Stimulated activated CD8-positive, alpha-beta memory T cell treated with anti-CD3 and anti-CD28 coated beads, Interleukin-15, amount 100 ng/mL, for 1 hour (primary cell): ENCODE measurements around the gene ST3GAL2.

Experiments used
- DNase-seq: peaks from one replicate; pipeline ENCODE4 v3.0.0-alpha.2; 2020; ENCODE audit warnings: low read depth

ST3GAL2 gene

DNA sequence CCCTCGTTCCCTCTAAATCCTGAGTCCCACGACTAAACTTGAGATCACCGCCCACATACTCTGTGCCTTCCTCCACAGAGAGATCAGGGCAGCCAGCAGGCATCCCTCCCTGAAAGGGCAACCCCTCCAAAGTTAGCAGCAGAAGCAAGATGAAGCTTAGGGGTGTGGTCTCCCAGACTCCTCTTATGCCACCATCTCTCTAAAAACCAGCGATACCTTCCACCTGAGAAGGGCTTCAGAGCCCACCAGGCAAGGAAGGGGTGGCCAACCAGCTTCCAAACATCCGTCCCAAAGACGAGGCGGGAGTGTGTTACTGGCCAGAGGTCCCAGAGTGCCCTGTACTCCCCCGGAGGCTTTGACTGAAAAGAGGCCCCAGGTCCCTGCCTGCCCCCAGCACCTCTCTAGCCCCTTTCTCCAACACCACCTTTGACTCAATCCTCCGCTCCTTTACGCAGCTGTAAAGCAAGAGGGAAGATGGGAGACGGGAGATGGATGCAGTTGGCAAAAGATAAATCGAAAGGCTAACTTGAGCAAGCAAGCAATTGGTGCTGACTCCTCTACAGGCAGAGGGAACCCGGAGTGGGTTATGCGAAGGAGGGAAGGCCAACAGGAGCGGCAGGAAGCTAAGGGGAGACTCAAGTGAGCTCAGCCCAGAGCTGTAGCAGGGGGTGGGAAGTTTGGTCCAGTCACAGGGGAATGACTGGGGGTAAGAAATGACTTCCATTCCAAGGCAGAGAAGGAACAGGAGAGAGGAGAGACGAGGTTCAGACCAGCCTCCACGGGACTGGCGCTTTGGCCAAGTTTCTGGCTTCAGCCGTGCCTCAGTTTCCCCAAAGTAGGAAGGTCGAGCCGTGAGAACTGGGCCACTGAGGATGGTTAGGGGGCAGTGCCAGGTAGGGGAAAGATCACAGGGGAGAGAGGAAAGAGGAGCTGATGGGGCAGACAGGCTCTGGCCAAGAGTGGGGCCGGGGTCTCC is 1.0 kb downstream of the ST3GAL2 start:
- DNase-seq: no peak

DNA sequence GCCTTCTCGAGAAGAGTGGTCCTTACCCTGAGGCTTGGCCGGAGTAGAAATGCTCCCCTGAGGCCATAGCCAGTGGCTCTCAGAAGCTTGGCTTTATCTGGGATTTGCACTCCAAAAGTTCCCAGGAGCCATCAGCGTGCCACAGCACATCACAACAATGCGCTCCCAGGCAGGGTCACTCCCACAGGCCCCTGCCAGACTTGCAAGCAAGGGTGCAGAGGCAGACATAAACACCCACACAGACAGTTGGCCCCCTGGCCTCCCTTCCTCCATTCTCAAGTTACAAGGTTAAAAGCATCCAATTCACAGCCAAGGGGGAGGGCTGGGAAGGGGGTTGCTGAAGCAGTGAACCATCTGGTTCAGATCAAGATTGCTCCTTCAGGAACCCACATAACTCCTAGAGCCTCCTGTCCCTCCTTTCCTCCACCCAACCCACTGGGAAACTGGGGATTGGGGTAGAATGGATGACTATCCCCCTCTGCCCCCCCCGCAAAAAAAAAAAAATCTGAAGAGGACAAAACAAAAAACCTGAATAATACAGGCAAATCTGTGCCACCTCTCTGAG is 1.8 kb downstream of the ST3GAL2 start:
- no peak for DNase-seq

DNA sequence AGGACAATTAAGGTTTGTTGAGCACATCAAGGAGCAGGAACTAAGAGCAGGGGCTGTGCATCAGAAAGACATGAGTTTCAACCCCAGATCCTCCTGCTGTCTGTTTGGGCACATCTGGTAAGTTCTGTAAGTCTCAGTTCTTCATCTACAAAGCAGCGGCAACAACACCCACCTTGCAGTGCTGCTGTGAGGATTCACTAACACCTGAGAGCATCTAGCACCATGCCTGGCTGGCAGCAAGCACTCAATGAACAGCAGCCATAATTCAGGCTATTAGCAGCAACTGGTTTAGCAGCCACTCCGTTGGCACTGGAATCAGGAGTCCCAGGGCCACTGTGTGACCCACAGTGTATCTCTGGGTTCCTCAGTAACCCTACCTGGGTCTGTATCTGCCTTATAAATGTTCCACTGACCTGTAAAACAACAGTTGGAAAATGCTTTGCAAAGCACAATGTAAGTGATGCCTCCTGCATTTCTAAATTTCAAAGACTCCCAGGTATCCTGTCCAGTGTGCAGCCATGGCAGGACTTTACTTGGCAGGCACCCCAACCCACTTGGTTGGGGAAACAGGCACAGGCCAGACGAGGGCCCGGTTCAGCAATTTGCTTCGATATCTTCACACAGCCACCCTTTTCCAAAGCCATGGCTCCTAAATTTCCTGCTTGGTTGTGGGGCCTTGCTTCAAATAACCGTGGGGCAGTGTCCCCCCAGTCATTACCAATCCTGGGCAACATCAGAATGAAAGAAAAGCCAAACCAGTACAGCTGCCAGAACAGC is 4.2 kb downstream of the ST3GAL2 start:
- no peak for DNase-seq

DNA sequence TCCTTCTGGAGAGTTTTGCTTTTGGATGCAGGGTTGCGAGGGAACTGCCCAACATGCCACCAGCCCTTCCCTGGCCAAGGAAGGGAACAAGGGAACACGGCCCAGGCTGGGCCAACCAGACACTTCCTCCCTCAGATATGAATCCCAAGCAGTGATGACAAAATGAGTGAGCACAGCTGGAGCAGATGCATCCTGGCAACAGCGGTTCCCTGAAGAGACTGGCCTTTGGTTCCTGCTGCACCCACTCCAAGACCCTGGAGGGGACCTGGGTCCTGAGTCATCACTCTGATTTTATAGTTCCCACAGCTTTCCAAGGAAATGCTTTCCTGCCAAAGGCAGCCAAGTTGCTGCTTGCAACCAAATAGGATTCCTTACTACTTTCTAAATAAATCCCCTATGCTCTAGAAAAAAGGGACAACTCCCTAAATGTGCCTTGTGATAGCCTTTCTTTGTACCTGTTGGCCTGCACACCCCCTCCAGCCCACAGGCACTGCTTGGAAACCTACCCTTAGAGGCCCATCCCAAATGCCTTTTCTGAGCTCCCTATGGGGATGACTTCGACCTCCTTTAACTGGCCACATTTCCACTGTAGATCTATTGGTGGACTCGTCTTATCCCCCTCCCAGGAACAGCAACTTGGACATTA is 5.3 kb downstream of the ST3GAL2 start:
- DNase-seq: no peak

DNA sequence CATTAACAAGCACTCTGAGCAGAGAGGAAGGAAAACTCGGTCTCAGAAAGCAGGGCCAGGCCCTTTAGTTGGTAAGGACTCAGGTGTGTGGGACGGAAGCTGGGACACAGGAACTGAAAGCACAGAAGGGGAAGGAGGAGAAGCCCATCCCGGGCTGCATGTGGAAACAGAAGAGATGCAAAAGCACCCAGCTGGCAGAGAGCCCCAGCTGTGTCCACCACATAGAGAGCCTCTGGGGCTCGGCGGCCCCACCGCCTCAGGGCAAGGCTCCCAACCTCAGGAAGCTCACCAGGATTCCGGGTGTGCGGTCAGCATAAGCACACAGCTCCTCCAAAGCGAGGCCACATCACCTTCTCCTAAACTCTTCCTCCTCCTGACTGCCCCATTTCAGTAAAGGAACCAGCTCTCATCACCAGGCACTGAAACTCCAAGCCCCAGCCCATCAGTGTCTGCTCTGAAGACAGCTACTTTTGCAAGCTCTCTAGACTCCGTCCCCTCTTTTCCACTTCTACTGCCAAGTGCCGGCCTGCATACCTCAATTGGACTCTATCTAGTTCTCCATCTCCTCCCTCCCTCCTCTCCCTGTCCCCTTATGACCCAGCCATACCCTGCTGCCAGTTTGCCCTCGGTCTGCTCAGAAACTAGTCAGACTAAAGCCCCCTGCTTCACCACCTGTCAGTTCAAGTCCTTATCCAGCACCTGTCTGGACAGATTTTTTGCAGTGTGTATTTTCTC is 6.0 kb downstream of the ST3GAL2 start:
- DNase-seq: no peak

DNA sequence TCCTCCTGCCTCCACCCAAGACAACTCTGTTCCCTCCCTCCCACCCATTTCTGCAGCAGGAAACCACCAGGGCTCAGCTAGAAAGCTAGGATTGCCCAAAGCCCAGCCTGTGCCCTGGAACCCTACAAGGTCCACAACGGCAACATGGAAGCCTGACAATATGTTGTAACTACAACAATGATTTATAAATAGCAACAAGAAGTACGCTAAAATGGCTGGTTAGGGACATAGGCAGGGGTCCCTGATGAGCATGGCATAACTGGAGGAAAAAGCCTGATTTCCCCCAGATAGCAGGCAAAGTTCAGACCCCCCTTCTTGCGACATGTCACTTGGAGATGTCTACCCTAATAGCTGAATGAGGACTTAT is 6.6 kb downstream of the ST3GAL2 start:
- DNase-seq: no peak

DNA sequence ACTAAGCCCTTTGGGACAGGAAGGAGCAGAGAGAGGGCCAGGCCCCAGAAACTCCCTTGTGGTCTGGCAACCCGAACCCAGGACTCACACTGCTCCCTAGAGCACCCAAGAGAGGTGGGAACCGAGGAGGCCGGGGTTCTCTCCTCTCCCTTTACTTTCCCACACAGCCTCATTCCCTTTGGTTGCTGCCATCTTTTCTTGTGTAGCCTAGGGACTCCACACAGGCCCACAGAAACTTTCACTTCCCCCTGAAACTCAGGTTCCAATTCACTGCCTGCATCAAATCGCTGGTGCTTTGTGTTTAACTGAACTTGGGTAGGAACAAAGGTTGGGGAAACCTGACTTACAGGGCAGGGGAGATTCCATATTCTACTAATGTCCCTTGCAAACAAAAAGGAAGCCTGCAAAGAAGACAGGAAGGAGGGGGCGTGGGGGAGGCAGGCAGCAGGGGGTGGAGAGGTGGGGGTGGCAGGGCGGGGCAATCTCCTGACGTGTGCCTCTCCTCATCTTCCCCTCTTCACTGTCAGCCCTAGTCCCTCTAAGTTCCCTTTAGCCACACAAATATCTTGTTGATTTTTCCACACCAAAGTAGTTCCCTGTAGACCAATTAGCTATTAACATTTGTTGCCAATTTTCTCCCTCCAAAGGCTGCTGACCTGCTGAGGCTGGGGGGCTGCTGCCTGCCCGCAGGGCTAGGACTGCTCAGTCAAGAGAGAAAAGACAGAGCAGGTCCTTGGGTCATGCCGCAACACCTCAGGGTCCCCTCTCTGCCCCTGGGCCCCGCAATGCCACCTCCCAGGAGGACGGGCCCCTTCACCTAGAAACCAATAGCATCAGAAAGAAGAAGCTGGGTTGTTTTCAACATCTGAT is 8.0 kb downstream of the ST3GAL2 start:
- DNase-seq: no peak

DNA sequence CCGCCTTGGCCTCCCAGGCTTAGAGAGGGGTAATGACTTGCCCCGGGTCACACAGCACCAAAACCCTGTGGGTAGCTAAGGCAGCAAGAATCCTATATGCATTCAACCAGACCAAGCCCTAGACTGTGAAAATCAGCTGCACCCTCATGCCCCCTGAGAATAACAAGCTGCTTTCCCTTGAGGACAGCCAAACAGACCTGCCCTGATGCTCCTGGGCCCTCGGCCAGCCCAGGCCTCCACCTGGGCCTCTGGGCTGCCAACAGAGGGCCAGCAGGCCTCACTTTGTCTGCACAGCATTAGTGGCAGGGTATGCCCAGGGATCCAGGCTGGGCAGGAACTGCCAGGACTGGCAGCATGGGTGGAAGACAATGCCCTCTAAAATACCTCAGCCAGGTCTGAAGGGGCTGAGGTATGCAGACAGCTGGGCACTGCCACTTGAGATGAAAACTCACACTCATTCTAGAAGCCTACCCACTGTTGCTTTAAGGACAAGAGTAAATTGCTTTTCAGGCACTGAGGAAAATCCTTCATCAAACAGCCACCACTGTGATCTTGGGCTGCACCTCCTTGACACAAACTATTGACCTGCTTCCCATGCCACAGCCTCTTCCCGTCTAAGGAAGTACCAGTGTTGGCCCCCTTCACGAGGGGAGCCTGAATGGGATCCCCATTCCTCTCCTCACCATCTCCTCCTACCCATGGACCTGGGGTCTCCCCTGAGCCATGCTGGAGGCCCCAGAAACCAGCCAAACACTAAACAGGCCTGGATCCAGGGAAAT is 8.8 kb downstream of the ST3GAL2 start:
- no peak for DNase-seq

DNA sequence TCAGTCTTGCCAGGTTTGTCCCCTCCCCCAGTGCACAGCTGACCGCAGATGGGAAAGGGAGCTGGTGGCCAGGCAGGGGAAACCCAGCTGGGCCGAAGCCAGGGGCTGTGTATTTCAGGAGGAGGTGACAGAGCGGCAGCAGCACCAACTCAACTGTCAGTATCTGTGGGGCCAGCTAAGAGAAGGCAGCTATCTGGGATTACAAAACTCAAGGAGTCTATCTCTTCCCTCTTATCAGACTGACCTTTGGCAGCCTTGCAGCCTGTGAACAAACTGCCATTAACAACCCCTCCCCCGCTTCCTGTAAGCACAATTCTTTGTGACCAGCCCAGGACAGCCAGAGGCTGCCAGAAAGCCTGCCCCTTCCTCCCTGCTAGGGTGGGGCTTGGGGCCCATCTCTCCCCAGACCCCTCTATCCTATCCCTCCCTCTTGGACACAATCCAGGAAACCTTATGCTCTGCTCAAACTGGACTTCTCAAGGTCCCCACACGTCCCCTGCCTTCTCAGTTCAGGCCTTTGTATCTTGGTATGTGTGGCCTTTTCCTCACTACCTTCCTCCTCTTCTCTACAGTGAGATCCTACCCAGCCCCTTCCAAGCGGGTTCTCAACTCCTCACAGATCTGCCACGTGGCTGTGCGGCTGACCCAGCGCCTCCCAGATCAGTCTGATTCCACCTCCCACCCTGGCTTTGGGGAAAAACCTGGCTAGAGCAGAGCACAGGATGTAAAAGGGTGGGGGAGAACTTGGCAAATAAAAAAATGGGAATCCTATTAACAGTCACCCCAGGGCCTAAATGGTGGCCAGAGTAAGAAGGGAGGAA is 10.5 kb downstream of the ST3GAL2 start:
- no peak for DNase-seq

DNA sequence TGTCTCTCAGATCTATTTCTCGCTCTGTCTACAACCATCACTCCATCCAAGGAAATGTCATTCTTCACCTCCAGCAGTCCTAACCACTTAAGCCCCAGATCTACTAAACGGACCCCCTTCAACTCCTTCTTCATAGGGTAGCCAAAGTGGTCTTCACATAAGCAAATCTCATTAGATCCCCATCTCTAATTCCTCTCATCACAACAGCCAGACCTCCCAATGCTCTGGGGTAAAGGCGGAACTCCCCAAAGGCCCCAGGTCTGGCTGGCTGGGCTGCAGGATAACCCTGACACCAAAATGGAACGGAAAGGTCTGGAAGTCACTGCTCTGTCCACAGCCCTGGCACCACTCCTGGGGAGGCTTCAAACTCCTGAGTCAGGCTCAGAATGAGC is 11.1 kb downstream of the ST3GAL2 start:
- DNase-seq: no peak

DNA sequence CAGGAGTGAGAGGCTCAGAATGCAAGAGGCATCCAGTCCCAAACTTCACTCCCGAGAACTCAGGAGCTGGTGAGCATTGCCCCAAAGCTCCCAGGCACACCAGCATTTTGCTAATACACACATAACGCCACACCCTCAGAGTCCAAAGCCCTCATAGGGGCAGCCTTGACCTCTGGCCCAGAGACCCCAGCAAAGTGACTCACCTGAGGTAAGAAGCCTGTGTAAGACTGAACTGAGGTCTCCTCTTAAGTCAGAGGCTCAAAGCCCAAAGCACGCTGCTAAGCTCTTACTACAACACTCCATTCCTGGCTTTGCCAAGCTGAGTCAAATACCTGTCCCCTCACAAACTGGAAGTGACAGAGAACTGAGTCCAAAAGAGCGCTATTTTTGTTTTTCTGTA is 16.4 kb downstream of the ST3GAL2 start:
- no peak for DNase-seq

DNA sequence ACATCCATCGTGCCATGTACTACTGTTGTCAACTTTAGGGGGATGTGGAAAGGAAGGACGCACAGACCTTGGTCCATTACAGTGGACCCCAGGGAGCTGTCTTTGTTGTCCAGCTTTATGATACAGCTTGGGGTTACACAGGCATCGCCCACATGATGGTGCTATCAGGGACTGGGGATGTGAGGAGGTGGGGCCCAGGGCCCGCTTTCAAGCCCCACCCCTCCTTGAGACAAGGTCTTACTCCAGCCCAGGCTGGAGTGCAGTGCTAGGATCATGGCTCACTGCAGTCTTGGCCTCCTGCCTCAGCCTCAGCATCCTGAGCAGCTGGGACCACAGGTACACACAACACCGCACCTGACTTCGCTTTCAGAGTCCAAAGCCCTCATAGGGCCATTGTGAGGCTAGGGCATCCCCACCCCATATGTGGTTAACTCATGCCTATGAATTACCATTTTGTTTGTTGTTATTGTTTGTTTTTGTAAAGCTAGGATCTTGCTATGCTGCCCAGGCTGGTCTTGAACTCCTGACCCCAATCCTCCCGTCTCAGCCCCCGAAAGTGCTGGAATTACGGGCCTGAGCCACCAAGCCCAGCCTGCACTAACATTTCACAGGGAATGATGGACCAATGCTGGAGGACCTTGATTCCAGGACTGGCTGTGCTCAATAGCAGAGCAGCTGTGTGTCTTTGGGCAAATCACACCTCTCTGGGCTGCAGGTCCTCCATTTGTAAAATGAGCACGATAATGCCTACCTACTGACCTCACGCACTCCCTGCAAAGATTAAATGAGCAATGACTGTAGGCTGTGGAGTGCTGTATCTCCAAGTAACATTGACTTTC is 17.2 kb downstream of the ST3GAL2 start:
- DNase-seq: no peak

DNA sequence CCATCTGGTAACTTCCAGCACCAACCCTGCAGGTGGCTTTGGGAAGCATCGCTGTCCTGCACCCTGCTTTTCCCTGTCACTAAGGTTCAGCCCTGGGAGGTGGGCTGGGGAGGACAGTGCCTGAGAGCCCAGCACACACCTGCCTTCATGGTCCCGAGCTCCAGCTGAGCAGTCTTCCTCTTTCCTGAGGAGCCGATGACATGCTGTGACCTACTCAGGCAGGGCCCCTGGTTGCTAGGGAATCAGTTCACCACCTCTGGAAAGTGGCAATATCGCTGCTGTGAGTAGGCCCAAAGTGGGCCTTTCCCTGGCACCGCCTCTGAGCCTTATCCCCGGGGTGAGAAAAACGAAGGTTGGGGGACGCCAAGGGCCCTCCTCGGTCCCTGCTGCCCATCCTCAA is 17.9 kb downstream of the ST3GAL2 start:
- DNase-seq: no peak

DNA sequence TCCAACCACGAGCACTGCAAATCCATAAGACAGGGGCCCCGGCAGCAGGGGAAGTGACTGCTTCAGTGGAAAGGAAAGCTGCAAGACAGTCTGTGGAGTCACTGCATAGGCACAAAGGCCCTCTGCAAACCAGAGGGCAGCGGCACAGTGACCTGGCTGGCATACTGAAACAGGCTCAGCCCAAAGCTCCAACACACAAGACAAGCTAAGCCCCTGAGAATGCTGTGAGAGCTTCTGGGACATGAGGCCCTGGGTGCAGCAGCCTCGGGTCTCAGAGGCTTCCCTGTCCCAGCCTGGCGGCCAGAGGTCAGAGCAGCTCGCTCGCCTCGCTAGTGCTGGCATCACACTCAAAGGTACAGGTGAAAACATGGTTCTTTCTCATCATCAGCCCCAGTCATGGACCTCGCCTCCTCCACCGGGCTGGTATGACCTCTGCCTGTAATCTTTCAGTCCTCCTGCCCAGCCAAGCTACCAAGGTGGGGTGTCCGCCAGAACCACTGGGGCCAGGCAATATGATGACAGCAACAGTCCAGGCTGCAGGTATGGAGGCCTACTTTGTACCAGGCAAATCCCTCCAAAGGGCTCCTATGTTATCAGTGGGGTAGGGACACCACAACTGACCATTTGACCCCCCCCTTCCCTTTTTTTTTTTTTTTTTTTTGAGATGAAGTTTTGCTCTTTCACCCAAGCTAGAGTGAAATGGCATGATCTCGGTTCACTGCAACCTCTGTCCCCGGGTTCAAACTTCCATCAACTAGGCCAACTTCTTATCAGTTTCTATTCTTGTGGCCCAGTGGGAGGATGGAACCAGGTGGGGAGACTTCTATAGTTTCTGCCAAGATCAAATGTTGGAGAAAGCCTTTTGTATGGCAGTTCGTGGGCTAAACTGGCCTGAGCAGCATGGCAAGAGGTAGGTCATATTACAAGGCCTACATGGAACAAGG is 19.2 kb downstream of the ST3GAL2 start:
- DNase-seq: no peak

DNA sequence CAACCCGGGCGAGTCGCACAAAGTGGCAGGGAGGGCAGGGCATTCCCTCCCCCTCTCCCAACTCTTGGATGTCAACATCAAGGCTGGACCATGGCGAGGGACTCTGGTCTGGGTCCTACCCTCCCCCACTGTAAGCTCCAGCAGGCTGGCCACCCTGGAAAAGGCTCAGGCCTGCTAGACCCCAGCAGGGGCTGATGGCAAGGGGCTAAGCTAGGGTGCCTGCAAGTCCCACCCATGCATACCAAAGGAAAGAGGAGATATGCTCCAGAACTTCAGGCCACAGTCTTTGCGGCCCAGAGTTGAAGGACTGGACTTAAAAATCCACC is 19.9 kb downstream of the ST3GAL2 start:
- no peak for DNase-seq

DNA sequence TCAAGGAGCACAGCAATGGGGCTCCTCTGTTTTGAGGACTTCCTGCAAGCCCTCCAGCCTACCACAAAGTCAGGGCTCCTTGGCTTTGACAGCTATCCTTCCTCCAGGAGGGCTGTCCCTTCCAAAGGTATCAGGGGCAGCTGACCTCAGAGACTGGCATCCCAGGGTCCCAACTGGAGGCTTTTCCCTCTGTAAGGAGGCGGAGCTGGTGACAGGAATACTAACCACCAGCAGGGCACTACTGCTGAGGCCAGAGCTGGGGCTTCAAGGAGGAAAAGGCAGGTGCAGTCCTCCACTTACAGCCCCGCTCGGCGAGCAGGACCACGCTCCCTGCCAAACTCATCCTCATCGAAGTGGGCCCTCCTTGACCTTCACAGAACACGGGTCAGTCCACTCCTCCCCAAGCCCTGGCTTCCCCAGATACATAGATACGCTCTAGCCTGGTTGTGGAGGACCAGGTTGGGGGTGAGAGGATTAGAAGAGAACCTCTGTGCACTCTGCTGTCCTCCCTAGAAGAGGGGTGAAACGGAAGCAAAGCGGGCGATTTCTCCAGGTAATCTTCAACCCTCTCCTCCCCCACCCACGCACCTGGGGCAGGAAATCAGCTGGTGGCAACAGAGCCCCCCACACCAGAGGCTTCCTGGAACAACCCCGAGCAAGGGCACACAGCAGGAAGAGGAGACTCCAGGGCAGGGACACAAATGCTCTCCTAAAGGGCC is 20.5 kb downstream of the ST3GAL2 start:
- DNase-seq: no peak
